ENCODE data around the gene PACRG.
A peak's percentile ranks its signal among the peaks of the same experiment; 100 is the strongest.

The PACRG gene

DNA sequence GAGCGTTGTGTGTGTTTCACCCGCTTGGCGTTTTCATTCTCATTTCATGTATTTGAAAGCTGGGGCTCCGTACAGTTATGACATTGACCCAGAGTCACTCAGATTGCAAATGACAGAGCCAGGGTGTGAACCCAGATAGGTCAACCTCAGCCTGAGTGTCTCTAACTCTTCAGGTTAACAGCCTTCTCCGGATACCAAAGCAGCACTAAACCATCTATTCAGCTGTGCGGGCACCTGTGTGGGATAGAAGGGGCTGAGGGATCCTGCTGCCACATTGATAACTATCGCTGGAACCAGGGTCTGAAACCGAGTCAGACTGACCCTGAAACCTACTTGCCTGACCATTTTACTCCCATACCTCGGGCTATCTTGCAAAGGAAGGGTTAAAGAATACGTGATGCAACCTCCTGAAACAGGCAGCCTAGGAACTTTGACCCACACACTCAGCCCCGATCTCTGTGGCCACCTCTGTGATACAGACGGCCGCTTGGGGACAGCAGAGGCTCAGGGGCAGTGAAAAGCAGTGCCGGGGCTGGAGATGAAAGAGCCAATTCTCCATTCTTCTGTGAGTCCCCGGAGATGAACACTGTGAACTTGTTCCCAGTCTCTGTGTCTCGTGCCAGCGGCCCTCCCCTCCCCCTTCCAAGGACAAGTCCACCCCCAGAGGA, 453.2 kb downstream of the PACRG start:
- DNase-seq (ENCODE audit: low read depth), result no peak
- TF ChIP-seq, protein P1, sequence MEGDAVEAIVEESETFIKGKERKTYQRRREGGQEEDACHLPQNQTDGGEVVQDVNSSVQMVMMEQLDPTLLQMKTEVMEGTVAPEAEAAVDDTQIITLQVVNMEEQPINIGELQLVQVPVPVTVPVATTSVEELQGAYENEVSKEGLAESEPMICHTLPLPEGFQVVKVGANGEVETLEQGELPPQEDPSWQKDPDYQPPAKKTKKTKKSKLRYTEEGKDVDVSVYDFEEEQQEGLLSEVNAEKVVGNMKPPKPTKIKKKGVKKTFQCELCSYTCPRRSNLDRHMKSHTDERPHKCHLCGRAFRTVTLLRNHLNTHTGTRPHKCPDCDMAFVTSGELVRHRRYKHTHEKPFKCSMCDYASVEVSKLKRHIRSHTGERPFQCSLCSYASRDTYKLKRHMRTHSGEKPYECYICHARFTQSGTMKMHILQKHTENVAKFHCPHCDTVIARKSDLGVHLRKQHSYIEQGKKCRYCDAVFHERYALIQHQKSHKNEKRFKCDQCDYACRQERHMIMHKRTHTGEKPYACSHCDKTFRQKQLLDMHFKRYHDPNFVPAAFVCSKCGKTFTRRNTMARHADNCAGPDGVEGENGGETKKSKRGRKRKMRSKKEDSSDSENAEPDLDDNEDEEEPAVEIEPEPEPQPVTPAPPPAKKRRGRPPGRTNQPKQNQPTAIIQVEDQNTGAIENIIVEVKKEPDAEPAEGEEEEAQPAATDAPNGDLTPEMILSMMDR (IDR thresholded peaks at IDR 0.05; ENCODE audit: control insufficient read depth, insufficient read depth, low read depth, low read length, missing control alignments), result peak; percentile 22
- no peak overlapping the region for H3K4me3 ChIP-seq (ENCODE audit: control insufficient read depth, low read depth, low read length)

DNA sequence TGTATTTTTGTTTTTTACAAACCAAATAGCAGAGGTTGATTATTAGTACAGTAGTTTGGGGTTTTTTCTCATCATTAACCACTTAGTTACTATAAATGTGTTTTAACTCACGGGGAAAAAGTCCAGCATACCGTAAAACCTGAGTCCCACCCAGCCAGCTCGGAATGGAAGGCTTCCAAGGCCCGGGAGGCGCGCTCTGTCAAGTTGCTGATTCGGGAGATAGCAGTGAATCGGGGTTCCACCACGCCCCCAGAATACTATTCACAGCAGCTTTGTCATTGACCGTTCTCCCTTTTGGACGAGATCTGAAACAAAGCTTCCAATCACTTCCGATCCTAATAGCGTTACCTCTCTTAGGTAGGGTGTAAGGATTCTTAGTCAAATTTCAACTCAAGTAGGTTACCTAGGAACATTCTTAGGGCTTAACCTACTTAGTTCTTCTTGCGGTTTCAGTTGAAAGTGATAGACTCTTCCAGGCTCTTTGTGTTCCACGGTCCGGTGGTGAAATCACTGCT, 453.9 kb downstream of the PACRG start:
- no peak overlapping the region for H3K4me3 ChIP-seq (ENCODE audit: control insufficient read depth, low read depth, low read length)
- TF ChIP-seq, protein P1 (IDR thresholded peaks at IDR 0.05; ENCODE audit: control insufficient read depth, insufficient read depth, low read depth, low read length, missing control alignments), result no peak
- DNase-seq (ENCODE audit: low read depth), result no peak

DNA sequence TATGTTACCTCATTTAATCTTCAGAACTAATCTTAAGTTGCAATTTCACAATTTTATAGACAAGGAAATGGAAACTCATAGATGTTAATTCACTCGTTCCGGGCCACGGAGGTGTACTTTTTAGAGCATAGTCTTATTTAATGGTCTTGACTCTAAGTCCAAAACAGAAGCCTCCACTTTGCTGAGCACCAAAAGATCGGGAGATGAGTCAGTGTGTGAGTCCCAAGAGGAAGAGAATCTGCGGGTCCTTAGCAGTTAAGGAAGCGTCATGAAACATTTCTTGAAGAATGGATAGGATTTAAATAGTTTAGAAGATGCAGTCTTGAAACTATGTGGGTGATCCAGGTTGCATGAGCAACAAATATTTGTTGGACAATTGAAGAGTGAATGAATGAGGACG, 454.9 kb downstream of the PACRG start:
- DNase-seq (ENCODE audit: low read depth), result no peak
- TF ChIP-seq, protein P1 (IDR thresholded peaks at IDR 0.05; ENCODE audit: control insufficient read depth, insufficient read depth, low read depth, low read length, missing control alignments), result no peak
- no peak overlapping the region for H3K4me3 ChIP-seq (ENCODE audit: control insufficient read depth, low read depth, low read length)

DNA sequence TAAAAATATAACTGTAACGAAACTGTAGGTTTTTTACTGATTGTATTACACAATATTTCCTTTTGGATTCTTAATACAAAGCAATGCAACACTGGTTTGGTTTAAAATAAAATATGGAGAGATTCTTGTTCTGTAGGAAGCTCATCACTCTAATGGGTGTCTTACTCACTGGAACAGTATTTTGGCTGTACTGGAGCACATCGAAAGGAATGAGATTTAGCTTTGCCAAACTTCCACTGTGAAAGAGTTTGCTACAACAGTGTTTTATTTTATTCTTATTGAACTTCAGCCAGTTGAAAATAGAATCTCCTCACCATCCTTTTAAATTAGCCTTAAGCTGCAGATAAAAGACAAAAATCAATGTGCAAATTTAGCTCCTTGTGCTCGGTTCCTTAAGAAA, 456.0 kb downstream of the PACRG start:
- TF ChIP-seq, protein P1 (IDR thresholded peaks at IDR 0.05; ENCODE audit: control insufficient read depth, insufficient read depth, low read depth, low read length, missing control alignments), result no peak
- H3K4me3 ChIP-seq (ENCODE audit: control insufficient read depth, low read depth, low read length), result no peak overlapping the region
- no peak for DNase-seq (ENCODE audit: low read depth)

DNA sequence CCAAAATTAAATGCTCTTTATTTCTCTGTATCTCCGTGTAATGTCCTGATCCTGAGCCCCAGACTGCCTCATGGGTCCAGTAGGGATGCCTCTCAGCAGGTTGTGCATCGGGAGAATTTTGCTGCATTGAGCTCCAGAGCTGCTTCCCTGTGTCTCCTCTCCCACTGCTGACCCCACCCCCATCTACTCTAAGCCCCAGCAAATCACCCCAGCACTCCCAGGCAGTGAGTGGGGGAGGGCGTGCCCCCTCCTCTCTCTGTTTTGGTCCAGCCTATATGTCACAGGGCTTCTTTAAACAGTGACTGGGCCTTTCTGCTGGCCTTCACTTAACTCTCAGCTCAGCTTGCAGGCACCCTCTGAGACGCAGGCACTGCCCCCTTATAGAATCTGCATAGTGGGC, 458.0 kb downstream of the PACRG start:
- no peak for DNase-seq (ENCODE audit: low read depth)
- TF ChIP-seq, protein P1 (IDR thresholded peaks at IDR 0.05; ENCODE audit: control insufficient read depth, insufficient read depth, low read depth, low read length, missing control alignments), result no peak
- H3K4me3 ChIP-seq (ENCODE audit: control insufficient read depth, low read depth, low read length), result no peak overlapping the region

DNA sequence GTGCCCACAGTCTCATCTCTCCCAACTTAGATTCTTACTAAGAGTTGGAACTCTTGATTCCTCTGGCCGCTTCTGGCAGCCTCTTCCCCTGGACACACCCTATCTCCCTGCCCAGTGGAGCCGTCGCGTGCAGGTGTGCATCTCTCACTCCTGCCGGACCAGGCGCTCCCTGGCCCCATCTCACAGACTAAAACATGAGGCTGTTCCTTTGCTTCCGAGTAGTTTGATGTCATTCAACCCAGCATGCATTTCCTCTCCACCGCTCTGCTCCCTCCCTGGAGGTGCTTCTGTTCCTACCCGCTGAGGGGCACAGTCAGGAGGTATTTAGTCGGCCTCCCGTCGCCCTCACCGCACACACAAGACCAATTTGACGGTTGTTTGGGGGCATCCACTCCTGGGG, 458.8 kb downstream of the PACRG start:
- DNase-seq (ENCODE audit: low read depth), result no peak
- H3K4me3 ChIP-seq (ENCODE audit: control insufficient read depth, low read depth, low read length), result no peak overlapping the region
- TF ChIP-seq, protein P1 (IDR thresholded peaks at IDR 0.05; ENCODE audit: control insufficient read depth, insufficient read depth, low read depth, low read length, missing control alignments), result no peak
